ENCODE data around the gene N4BP2L1. TPM values are rescaled to one million over a fixed set of nuclear protein-coding genes. Genes with fewer than 3 reads are reported as not detected.

Gene N4BP2L1
- total RNA-seq: 2.2 and 7.3 TPM in 2 replicates

- DNase-seq (ENCODE audit: low read depth in 2 of 2): peak; percentile 49 to 81
Observed at GRCh38 chr13:32427852-32428580, at the start of gene N4BP2L1. TSS of gene N4BP2L1 (minus strand) at chr13:32428130. CDS start at chr13:32428082, 48 bp downstream.

GRCh38 chr13:32476892-32477291 is 49.0 kb upstream of the N4BP2L1 start:
- no peak for DNase-seq (ENCODE audit: low read depth in 2 of 2)

GRCh38 chr13:32476021-32476731 is 48.2 kb upstream of the N4BP2L1 start:
- no peak for DNase-seq (ENCODE audit: low read depth in 2 of 2)

GRCh38 chr13:32474999-32475792 is 47.3 kb upstream of the N4BP2L1 start:
- no peak for DNase-seq (ENCODE audit: low read depth in 2 of 2)

GRCh38 chr13:32473650-32474049 is 45.7 kb upstream of the N4BP2L1 start:
- no peak for DNase-seq (ENCODE audit: low read depth in 2 of 2)

GRCh38 chr13:32472194-32472621 is 44.3 kb upstream of the N4BP2L1 start:
- no peak for DNase-seq (ENCODE audit: low read depth in 2 of 2)

GRCh38 chr13:32471187-32471922 is 43.4 kb upstream of the N4BP2L1 start:
- no peak for DNase-seq (ENCODE audit: low read depth in 2 of 2)

- no peak for DNase-seq (ENCODE audit: low read depth in 2 of 2)
Observed at GRCh38 chr13:32468502-32469142, 40.7 kb upstream of the N4BP2L1 start.

GRCh38 chr13:32456591-32456990 is 28.7 kb upstream of the N4BP2L1 start:
- no peak for DNase-seq (ENCODE audit: low read depth in 2 of 2)

- DNase-seq (ENCODE audit: low read depth in 2 of 2): no peak
Observed at GRCh38 chr13:32455594-32455903, 27.6 kb upstream of the N4BP2L1 start.

- no peak for DNase-seq (ENCODE audit: low read depth in 2 of 2)
Observed at GRCh38 chr13:32454886-32455593, 27.1 kb upstream of the N4BP2L1 start.

- peak in 1 of 2 donors; percentile 66 for DNase-seq (ENCODE audit: low read depth in 2 of 2)
Observed at GRCh38 chr13:32453981-32454380, 26.1 kb upstream of the N4BP2L1 start.

- no peak for DNase-seq (ENCODE audit: low read depth in 2 of 2)
Observed at GRCh38 chr13:32448972-32449371, 21.0 kb upstream of the N4BP2L1 start.

- peak in 1 of 2 donors; percentile 14 for DNase-seq (ENCODE audit: low read depth in 2 of 2)
Observed at GRCh38 chr13:32447894-32448623, 20.1 kb upstream of the N4BP2L1 start.

- no peak for DNase-seq (ENCODE audit: low read depth in 2 of 2)
Observed at GRCh38 chr13:32446773-32447465, 19.0 kb upstream of the N4BP2L1 start.

- DNase-seq (ENCODE audit: low read depth in 2 of 2): no peak
Observed at GRCh38 chr13:32446220-32446619, 18.3 kb upstream of the N4BP2L1 start.

- no peak for DNase-seq (ENCODE audit: low read depth in 2 of 2)
Observed at GRCh38 chr13:32445461-32445860, 17.5 kb upstream of the N4BP2L1 start.

- peak; percentile 54 to 69 for DNase-seq (ENCODE audit: low read depth in 2 of 2)
Observed at GRCh38 chr13:32443111-32443510, 15.2 kb upstream of the N4BP2L1 start.

GRCh38 chr13:32438871-32439270 is 10.9 kb upstream of the N4BP2L1 start:
- no peak for DNase-seq (ENCODE audit: low read depth in 2 of 2)

All from lung microvascular endothelial cell (primary cell).